ENCODE measurements around the gene MCUB.
"Not testable (repeated sequence)": the region's sequence is repeated elsewhere in the genome, so short reads cannot be mapped to it uniquely, and the experiment has no call there.

Gene MCUB

DNA sequence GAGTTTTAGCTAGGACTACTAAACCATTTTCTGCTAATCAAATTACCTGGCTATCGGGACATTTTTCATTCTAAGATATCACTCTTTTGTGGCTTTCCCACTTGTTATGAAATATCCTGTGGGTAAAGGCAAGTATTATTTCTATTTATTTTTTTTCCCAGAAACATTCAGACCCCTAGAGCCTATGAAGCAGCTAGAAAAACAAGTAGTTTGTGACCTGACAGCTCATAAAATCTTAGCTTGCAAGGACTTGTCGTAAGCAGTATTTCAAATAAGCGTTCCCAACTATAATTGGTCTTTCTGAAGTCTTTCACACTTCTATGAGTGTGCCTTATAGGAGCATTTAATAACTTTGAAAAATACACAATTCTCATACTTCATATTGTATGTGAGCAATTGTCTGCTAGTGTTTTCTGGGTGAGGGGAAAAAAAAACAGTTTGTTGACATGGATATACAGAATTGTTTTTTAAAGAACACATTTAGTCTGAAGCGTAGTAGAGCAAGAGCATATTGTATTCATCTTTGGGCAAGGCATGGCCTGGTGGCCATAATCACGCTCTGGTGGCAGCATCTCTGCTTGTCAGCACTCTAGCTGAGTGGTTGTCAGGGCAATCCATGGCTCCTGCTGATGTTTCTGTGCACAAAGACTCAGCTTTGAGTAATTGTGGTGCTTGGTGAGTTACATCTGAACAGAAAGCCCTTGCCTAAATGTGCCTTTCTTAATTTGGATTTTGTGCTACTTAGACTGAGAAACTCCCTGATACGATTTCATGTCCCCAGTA is 2.6 kb downstream of the MCUB start:
- Histone ChIP-seq H3K9ac (ENCODE audit: low read depth, low read length) (no peak overlapping the region), H3K9me3 (ENCODE audit: control insufficient read depth, insufficient read depth, low read length) (no peaks in the 10 kb centered on the region), H3K36me3 (ENCODE audit: insufficient read depth, low read length) (no peaks in the 10 kb centered on the region), H3K4me1 (ENCODE audit: insufficient read depth, low read length) (no peaks in the 10 kb centered on the region)

DNA sequence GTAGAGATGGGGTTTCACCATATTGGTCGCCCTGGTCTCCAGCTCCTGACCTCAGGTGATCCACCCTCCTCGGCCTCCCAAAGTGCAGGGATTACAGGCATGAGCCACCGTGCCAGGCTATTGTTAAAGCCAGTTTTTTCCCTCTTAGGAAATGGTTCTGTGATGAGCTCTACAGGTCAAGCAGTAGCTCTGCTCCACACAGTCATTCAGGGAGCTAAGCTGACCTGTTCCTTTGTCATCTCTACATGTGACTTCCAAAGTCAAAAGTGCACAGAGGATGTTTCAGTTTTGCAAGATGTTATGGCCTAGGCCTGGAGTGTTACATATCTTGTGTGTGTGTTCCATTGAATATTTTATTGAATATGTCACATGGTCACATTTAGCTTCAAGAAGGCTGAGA is 11.4 kb downstream of the MCUB start:
- H3K9me3 ChIP-seq (ENCODE audit: control insufficient read depth, insufficient read depth, low read length): no peaks in the 10 kb centered on the region
- H3K9ac ChIP-seq (ENCODE audit: low read depth, low read length): no peak overlapping the region
- no peaks in the 10 kb centered on the region for H3K36me3 ChIP-seq (ENCODE audit: insufficient read depth, low read length)
- H3K4me1 ChIP-seq (ENCODE audit: insufficient read depth, low read length): no peaks in the 10 kb centered on the region

GRCh38 chr4:109572154-109572553 is 12.1 kb downstream of the MCUB start:
- no peak overlapping the region for H3K9ac ChIP-seq (ENCODE audit: low read depth, low read length)
- no peaks in the 10 kb centered on the region for H3K36me3 ChIP-seq (ENCODE audit: insufficient read depth, low read length)
- H3K9me3 ChIP-seq (ENCODE audit: control insufficient read depth, insufficient read depth, low read length): no peaks in the 10 kb centered on the region
- H3K4me1 ChIP-seq (ENCODE audit: insufficient read depth, low read length): no peaks in the 10 kb centered on the region

- Histone ChIP-seq H3K9me3 (ENCODE audit: control insufficient read depth, insufficient read depth, low read length) (no peaks in the 10 kb centered on the region), H3K4me1 (ENCODE audit: insufficient read depth, low read length) (no peaks in the 10 kb centered on the region), H3K9ac (ENCODE audit: low read depth, low read length) (no peak overlapping the region)
These were observed 14.4 kb downstream of the MCUB start for GRCh38 chr4:109574443-109574850.

DNA sequence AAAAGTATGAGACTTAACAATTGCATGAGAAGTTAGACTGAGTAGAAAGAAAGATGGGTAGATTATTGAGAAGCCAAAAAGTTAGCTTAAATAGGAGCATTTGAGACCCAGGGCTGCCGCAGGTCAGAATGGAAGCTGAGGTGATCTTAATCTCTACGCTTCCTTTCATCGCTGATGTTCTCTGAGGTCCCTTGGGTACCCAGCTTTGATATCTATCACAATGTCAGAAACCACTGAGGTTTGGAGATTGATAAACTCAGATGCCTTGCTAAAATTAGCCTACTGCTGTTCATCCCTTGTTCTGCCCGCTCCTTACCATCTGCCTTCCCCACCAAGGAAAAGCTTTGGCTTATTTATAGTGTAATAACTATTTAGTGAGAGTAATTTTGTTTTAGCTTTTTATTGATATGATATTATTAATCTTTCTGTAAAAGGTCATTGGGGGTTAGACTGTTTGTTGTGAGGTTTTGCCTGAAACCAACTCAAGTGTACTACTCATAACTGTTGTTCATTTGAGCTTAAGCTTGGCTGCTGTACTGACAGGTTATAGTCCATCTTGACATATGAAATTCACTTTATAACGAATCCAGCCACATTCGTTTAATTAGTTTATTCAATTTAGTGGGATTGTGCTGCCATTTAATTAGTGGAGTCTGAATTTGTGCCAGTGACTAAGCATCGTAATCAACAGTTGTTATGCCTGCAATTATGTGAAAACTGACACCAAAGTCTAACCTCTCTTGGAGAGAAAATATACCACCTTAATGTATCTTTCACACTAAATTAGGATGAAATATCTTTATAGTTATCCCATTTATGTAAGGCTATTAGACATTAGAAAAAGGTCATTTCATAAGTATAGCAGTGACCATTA is 15.1 kb downstream of the MCUB start:
- Histone ChIP-seq H3K9ac (ENCODE audit: low read depth, low read length) (no peak overlapping the region), H3K4me1 (ENCODE audit: insufficient read depth, low read length) (no peaks in the 10 kb centered on the region), H3K36me3 (ENCODE audit: insufficient read depth, low read length) (no peaks in the 10 kb centered on the region), H3K9me3 (ENCODE audit: control insufficient read depth, insufficient read depth, low read length) (no peaks in the 10 kb centered on the region)

More at GRCh38 chr4:109574443-109574850, 14.4 kb downstream of the MCUB start:
- H3K36me3 ChIP-seq (ENCODE audit: insufficient read depth, low read length): no peaks in the 10 kb centered on the region

- no peaks in the 10 kb centered on the region for H3K4me1 ChIP-seq (ENCODE audit: insufficient read depth, low read length)
- H3K9ac ChIP-seq (ENCODE audit: low read depth, low read length): no peak overlapping the region
- H3K36me3 ChIP-seq (ENCODE audit: insufficient read depth, low read length): no peaks in the 10 kb centered on the region
- no peaks in the 10 kb centered on the region for H3K9me3 ChIP-seq (ENCODE audit: control insufficient read depth, insufficient read depth, low read length)
These were observed 16.4 kb downstream of the MCUB start for GRCh38 chr4:109576462-109576861.

- H3K9me3 ChIP-seq (ENCODE audit: control insufficient read depth, insufficient read depth, low read length): no peaks in the 10 kb centered on the region
- H3K36me3 ChIP-seq (ENCODE audit: insufficient read depth, low read length): no peaks in the 10 kb centered on the region
- H3K9ac ChIP-seq (ENCODE audit: low read depth, low read length): no peak overlapping the region
- H3K4me1 ChIP-seq (ENCODE audit: insufficient read depth, low read length): no peaks in the 10 kb centered on the region
These were observed 18.8 kb downstream of the MCUB start for GRCh38 chr4:109578846-109579245.

DNA sequence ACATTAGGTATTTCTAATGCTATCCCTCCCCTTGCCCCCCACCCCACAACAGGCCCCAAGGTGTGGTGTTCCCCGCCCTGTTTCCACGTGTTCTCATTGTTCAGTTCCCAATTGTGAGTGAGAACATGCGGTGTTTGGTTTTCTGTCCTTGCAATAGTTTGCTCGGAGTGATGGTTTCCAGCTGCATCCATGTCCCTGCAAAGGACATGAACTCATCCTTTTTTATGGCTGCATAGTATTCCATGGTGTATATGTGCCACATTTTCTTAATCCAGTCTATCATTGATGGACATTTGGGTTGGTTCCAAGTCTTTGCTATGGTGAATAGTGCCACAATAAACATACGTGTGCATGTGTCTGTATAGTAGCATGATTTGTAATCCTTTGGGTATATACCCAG is 20.0 kb downstream of the MCUB start:
- not testable (repeated sequence) for H3K36me3 ChIP-seq (ENCODE audit: insufficient read depth, low read length); H3K4me1 ChIP-seq (ENCODE audit: insufficient read depth, low read length); H3K9me3 ChIP-seq (ENCODE audit: control insufficient read depth, insufficient read depth, low read length); H3K9ac ChIP-seq (ENCODE audit: low read depth, low read length)

DNA sequence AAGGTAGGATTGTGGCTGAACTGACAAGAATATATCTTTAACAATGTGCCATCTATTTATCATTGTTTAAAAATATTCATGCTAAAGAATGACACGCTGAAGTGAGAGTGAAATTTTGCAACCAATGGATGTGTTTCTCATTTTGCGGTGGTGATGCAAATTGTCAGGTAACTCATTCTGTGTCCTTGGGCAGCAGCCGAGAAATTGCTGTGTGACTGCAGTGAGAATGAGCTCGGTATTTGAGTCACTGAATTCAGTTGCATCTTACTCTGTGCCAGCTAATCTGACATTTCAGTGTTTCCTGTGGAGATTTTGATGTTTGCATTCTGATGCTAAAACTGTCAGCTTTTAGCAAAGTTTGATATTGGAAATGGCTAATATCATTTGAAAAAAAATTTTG is 28.1 kb downstream of the MCUB start:
- H3K9ac ChIP-seq (ENCODE audit: low read depth, low read length): no peak overlapping the region
- H3K36me3 ChIP-seq (ENCODE audit: insufficient read depth, low read length): no peaks in the 10 kb centered on the region
- H3K9me3 ChIP-seq (ENCODE audit: control insufficient read depth, insufficient read depth, low read length): no peaks in the 10 kb centered on the region; the same call in 1 of the 2 replicates
- H3K4me1 ChIP-seq (ENCODE audit: insufficient read depth, low read length): no peaks in the 10 kb centered on the region

GRCh38 chr4:109589119-109589518 is 29.1 kb downstream of the MCUB start:
- Histone ChIP-seq H3K36me3 (ENCODE audit: insufficient read depth, low read length) (no peaks in the 10 kb centered on the region), H3K4me1 (ENCODE audit: insufficient read depth, low read length) (no peaks in the 10 kb centered on the region), H3K9ac (ENCODE audit: low read depth, low read length) (no peak overlapping the region), H3K9me3 (ENCODE audit: control insufficient read depth, insufficient read depth, low read length) (no peaks in the 10 kb centered on the region; the same call in 1 of the 2 replicates)

DNA sequence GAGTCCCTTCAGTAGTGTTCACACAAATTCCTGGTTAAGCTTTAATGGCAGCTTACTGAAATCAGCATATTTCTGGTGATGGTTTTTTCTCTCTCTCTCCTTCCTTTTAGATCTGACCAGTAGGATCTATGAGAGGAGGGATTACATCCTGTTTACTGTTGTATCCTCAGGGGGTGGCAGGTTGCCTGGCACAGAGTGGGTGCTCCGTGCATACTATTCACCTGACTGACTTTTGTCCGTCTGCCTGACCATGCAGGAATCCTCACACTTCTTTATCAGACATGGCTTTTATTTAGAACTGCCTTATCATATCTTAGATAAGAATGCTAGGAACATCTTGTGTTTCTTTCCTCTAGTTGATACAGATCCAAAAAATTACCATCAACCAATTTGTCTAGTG is 29.6 kb downstream of the MCUB start:
- H3K36me3 ChIP-seq (ENCODE audit: insufficient read depth, low read length): no peaks in the 10 kb centered on the region
- no peaks in the 10 kb centered on the region; the same call in 1 of the 2 replicates for H3K9me3 ChIP-seq (ENCODE audit: control insufficient read depth, insufficient read depth, low read length)
- H3K4me1 ChIP-seq (ENCODE audit: insufficient read depth, low read length): no peaks in the 10 kb centered on the region
- H3K9ac ChIP-seq (ENCODE audit: low read depth, low read length): no peak overlapping the region

DNA sequence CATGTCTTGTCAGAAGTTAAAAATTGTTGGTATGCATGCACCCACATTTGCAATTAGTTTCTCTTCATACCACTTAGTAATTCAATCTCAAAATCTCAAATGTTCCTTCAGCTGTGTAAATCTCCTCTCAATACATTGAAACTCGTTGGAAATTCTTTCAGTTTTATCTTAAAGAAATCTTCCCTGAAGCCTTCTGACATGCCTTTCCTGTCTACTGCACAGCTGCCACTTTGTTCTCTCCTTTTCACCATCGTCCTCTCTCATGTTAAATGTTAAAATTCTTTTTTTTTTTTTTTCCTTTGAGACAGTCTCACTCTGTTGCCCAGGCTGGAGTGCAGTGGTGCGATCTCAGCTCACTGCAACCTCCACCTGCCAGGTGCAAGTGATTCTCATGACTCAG is 30.9 kb downstream of the MCUB start:
- no peaks in the 10 kb centered on the region for H3K9me3 ChIP-seq (ENCODE audit: control insufficient read depth, insufficient read depth, low read length)
- no peaks in the 10 kb centered on the region for H3K4me1 ChIP-seq (ENCODE audit: insufficient read depth, low read length)
- H3K9ac ChIP-seq (ENCODE audit: low read depth, low read length): no peak overlapping the region
- H3K36me3 ChIP-seq (ENCODE audit: insufficient read depth, low read length): no peaks in the 10 kb centered on the region

- no peak overlapping the region for H3K9ac ChIP-seq (ENCODE audit: low read depth, low read length)
- no peaks in the 10 kb centered on the region for H3K4me1 ChIP-seq (ENCODE audit: insufficient read depth, low read length)
- H3K9me3 ChIP-seq (ENCODE audit: control insufficient read depth, insufficient read depth, low read length): no peaks in the 10 kb centered on the region
- H3K36me3 ChIP-seq (ENCODE audit: insufficient read depth, low read length): no peaks in the 10 kb centered on the region
These were observed 32.3 kb downstream of the MCUB start for GRCh38 chr4:109592367-109592766.

DNA sequence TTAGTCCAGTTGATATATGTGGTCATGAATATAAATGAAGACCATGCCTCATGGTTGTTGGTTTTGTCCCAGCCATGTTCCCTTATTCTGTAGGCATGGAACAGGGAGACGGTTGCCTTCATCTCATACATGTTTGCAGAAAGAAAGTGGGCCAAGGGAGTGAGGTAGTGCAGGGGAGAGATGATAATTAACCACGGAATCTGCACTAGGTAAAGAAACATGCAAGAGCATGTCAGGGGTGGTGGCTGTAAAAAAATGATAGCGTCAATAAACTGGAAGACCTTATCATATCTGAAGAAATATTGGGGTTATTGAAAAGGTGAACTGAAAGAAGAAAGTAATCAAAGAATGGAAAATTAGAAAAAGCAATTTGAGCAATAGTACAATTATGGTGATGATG is 35.1 kb downstream of the MCUB start:
- H3K4me1 ChIP-seq (ENCODE audit: insufficient read depth, low read length); H3K36me3 ChIP-seq (ENCODE audit: insufficient read depth, low read length); H3K9me3 ChIP-seq (ENCODE audit: control insufficient read depth, insufficient read depth, low read length); H3K9ac ChIP-seq (ENCODE audit: low read depth, low read length): not testable (repeated sequence)
